Natural killer cell treated with Interleukin-12 subunit alpha and Interleukin-12 subunit beta and Interleukin-15 and Interleukin-18, amount 100 ng/mL, for 72 hours (primary cell): Measurements from ENCODE around the gene PTPRN2. TPM values are rescaled to one million over a fixed set of nuclear protein-coding genes. Genes with fewer than 3 reads are reported as not detected.

Experiments
- ATAC-seq, 2 donors: fragments of 150-1000 bp; cut with Tn5 transposase in 1 of 2; sonication (Bioruptor Pico), chemical (Tn5 transposase) in 1 of 2; 2 replicates each; pipeline ENCODE4 v1.10.0; 2021
- DNase-seq: peaks from one replicate; pipeline ENCODE4 v3.0.0; 2022; ENCODE audit warnings: low spot score
- H3K27ac Mint-ChIP-seq, 2 donors: 1 replicate in 1 of 2; 2 replicates in 1 of 2; pipeline ENCODE4 v1.8.0; 2022; ENCODE audit warnings: mixed read lengths in 2 of 2, mild to moderate bottlenecking in 1 of 2, moderate library complexity in 1 of 2
- H3K27me3 Mint-ChIP-seq, 2 donors: 1 replicate in 1 of 2; 2 replicates in 1 of 2; pipeline ENCODE4 v1.8.0; 2022; ENCODE audit warnings: mixed read lengths in 2 of 2
- H3K36me3 Mint-ChIP-seq: one replicate; pipeline ENCODE4 v1.8.0; 2022; ENCODE audit warnings: mixed read lengths
- H3K4me1 Mint-ChIP-seq, 2 donors: 1 replicate in 1 of 2; 2 replicates in 1 of 2; pipeline ENCODE4 v1.8.0; 2022; ENCODE audit warnings: low read depth in 2 of 2, mixed read lengths in 2 of 2, mild to moderate bottlenecking in 1 of 2
- H3K4me3 Mint-ChIP-seq: one replicate; pipeline ENCODE4 v1.8.0; 2022; ENCODE audit warnings: mixed read lengths
- H3K9me3 Mint-ChIP-seq: 2 replicates; pipeline ENCODE4 v1.8.0; 2022; ENCODE audit warnings: mixed read lengths
- total RNA-seq, 2 donors: library from RNA; stranded (reverse); gene quantifications; one replicate each; pipeline ENCODE4 v1.2.3, GENCODE V29; 2022

Gene PTPRN2
- total RNA-seq, 2 donors from 2014 or later: 0.17 to 0.74 TPM

GRCh38 chr7:158475679-158476052, 112.0 kb downstream of the PTPRN2 start:
- H3K4me1 Mint-ChIP-seq: no peaks in the 10 kb centered on the region
- H3K9me3 Mint-ChIP-seq: no peaks in the 10 kb centered on the region
- peaks cover 0 to 3% of the 10 kb centered on the region in 2 donors for H3K27me3 Mint-ChIP-seq
- no peak overlapping the region for H3K27ac Mint-ChIP-seq
- no peaks in the 10 kb centered on the region for H3K36me3 Mint-ChIP-seq
- no peak for ATAC-seq
- H3K4me3 Mint-ChIP-seq: no peak overlapping the region
- no peak for DNase-seq

GRCh38 chr7:158475036-158475678, 112.5 kb downstream of the PTPRN2 start:
- DNase-seq (no peak), ATAC-seq (no peak)
- Mint-ChIP-seq H3K36me3 (no peaks in the 10 kb centered on the region), H3K27ac (no peak overlapping the region), H3K4me1 (no peaks in the 10 kb centered on the region), H3K27me3 (peaks cover 0 to 3% of the 10 kb centered on the region in 2 donors), H3K4me3 (no peak overlapping the region), H3K9me3 (no peaks in the 10 kb centered on the region)

GRCh38 chr7:158474488-158474887, 113.1 kb downstream of the PTPRN2 start:
- no peaks in the 10 kb centered on the region for H3K36me3 Mint-ChIP-seq
- H3K4me1 Mint-ChIP-seq: no peaks in the 10 kb centered on the region
- H3K27ac Mint-ChIP-seq: no peak overlapping the region
- no peak overlapping the region for H3K4me3 Mint-ChIP-seq
- H3K9me3 Mint-ChIP-seq: no peaks in the 10 kb centered on the region
- H3K27me3 Mint-ChIP-seq: peaks cover 6 to 8% of the 10 kb centered on the region in 2 donors
- no peak for ATAC-seq
- no peak for DNase-seq

GRCh38 chr7:158473946-158474345, 113.7 kb downstream of the PTPRN2 start:
- no peak for ATAC-seq

GRCh38 chr7:158473221-158473620, 114.4 kb downstream of the PTPRN2 start:
- ATAC-seq (no peak), DNase-seq (no peak)
- Mint-ChIP-seq H3K4me1 (no peaks in the 10 kb centered on the region), H3K4me3 (no peak overlapping the region), H3K27me3 (peaks cover 8 to 9% of the 10 kb centered on the region in 2 donors), H3K9me3 (no peaks in the 10 kb centered on the region), H3K36me3 (no peaks in the 10 kb centered on the region), H3K27ac (no peak overlapping the region)

More at GRCh38 chr7:158473946-158474345, 113.7 kb downstream of the PTPRN2 start:
- H3K36me3 Mint-ChIP-seq: no peaks in the 10 kb centered on the region
- no peaks in the 10 kb centered on the region for H3K4me1 Mint-ChIP-seq
- H3K27ac Mint-ChIP-seq: no peak overlapping the region
- DNase-seq: no peak
- H3K4me3 Mint-ChIP-seq: no peak overlapping the region
- peaks cover 8 to 9% of the 10 kb centered on the region in 2 donors for H3K27me3 Mint-ChIP-seq
- H3K9me3 Mint-ChIP-seq: no peaks in the 10 kb centered on the region

GRCh38 chr7:158472596-158472995, 115.0 kb downstream of the PTPRN2 start:
- no peak overlapping the region for H3K4me3 Mint-ChIP-seq
- ATAC-seq (no peak), DNase-seq (no peak)
- no peak overlapping the region for H3K27ac Mint-ChIP-seq
- H3K36me3 Mint-ChIP-seq: no peaks in the 10 kb centered on the region
- no peaks in the 10 kb centered on the region for H3K4me1 Mint-ChIP-seq
- H3K27me3 Mint-ChIP-seq: peaks cover 9 to 11% of the 10 kb centered on the region in 2 donors
- no peaks in the 10 kb centered on the region for H3K9me3 Mint-ChIP-seq

GRCh38 chr7:158471716-158472115, 115.9 kb downstream of the PTPRN2 start:
- Mint-ChIP-seq H3K36me3 (no peaks in the 10 kb centered on the region), H3K4me1 (no peaks in the 10 kb centered on the region), H3K4me3 (no peak overlapping the region), H3K27me3 (peaks cover 9 to 16% of the 10 kb centered on the region in 2 donors), H3K9me3 (no peaks in the 10 kb centered on the region), H3K27ac (no peak overlapping the region)
- DNase-seq (no peak), ATAC-seq (no peak)

- Mint-ChIP-seq H3K9me3 (no peaks in the 10 kb centered on the region), H3K36me3 (no peaks in the 10 kb centered on the region), H3K4me1 (no peaks in the 10 kb centered on the region), H3K27me3 (peaks cover 12 to 16% of the 10 kb centered on the region in 2 donors), H3K27ac (no peak overlapping the region), H3K4me3 (no peak overlapping the region)
- DNase-seq: no peak
- no peak for ATAC-seq
Observed at GRCh38 chr7:158470336-158470735, 117.3 kb downstream of the PTPRN2 start.

- Mint-ChIP-seq H3K9me3 (no peaks in the 10 kb centered on the region), H3K36me3 (no peaks in the 10 kb centered on the region), H3K4me1 (no peaks in the 10 kb centered on the region), H3K27me3 (peaks cover 12 to 16% of the 10 kb centered on the region in 2 donors), H3K27ac (no peak overlapping the region), H3K4me3 (no peak overlapping the region)
- no peak for DNase-seq
- no peak for ATAC-seq
Observed at GRCh38 chr7:158469396-158470051, 118.1 kb downstream of the PTPRN2 start.

GRCh38 chr7:158468700-158469296, 118.8 kb downstream of the PTPRN2 start:
- H3K27me3 Mint-ChIP-seq: peaks cover 12 to 16% of the 10 kb centered on the region in 2 donors
- DNase-seq (no peak), ATAC-seq (peak in 1 of 2 donors; percentile 46)
- no peaks in the 10 kb centered on the region for H3K36me3 Mint-ChIP-seq
- no peaks in the 10 kb centered on the region for H3K9me3 Mint-ChIP-seq
- no peak overlapping the region for H3K27ac Mint-ChIP-seq
- no peak overlapping the region for H3K4me3 Mint-ChIP-seq
- H3K4me1 Mint-ChIP-seq: no peaks in the 10 kb centered on the region

- Mint-ChIP-seq H3K4me1 (no peaks in the 10 kb centered on the region), H3K27me3 (peaks cover 9 to 16% of the 10 kb centered on the region in 2 donors), H3K27ac (no peak overlapping the region), H3K36me3 (no peaks in the 10 kb centered on the region), H3K4me3 (no peak overlapping the region), H3K9me3 (peaks cover 5% of the 10 kb centered on the region)
- no peak for ATAC-seq
- DNase-seq: no peak
Observed at GRCh38 chr7:158468181-158468580, 119.4 kb downstream of the PTPRN2 start.

GRCh38 chr7:158467562-158467961, 120.1 kb downstream of the PTPRN2 start:
- Mint-ChIP-seq H3K36me3 (no peaks in the 10 kb centered on the region), H3K27ac (no peak overlapping the region), H3K4me1 (no peaks in the 10 kb centered on the region), H3K9me3 (peaks cover 6% of the 10 kb centered on the region), H3K27me3 (peaks cover 9 to 16% of the 10 kb centered on the region in 2 donors), H3K4me3 (no peak overlapping the region)
- DNase-seq: no peak
- no peak for ATAC-seq

GRCh38 chr7:158463317-158463716, 124.3 kb downstream of the PTPRN2 start:
- Mint-ChIP-seq H3K36me3 (no peaks in the 10 kb centered on the region), H3K27ac (no peak overlapping the region), H3K27me3 (peaks cover 3 to 8% of the 10 kb centered on the region in 2 donors), H3K9me3 (peaks cover 6% of the 10 kb centered on the region), H3K4me3 (no peak overlapping the region), H3K4me1 (no peaks in the 10 kb centered on the region)
- ATAC-seq (no peak), DNase-seq (no peak)

- no peaks in the 10 kb centered on the region for H3K36me3 Mint-ChIP-seq
- H3K27me3 Mint-ChIP-seq: peaks cover 0 to 3% of the 10 kb centered on the region in 2 donors
- H3K9me3 Mint-ChIP-seq: peaks cover 6% of the 10 kb centered on the region
- ATAC-seq: no peak
- H3K4me1 Mint-ChIP-seq: no peaks in the 10 kb centered on the region
- no peak overlapping the region for H3K4me3 Mint-ChIP-seq
- no peak for DNase-seq
- H3K27ac Mint-ChIP-seq: no peak overlapping the region
Observed at GRCh38 chr7:158461824-158462223, 125.8 kb downstream of the PTPRN2 start.
